Right ventricle myocardium superior (tissue), 1 donor: ENCODE results near the gene AKT3. TPM values are rescaled to one million over a fixed set of nuclear protein-coding genes. Genes with fewer than 3 reads are reported as not detected.

Experiments
- total RNA-seq: library from RNA; stranded (reverse); fragmentation: NEBNext Ultra II Directional; extraction: Animal tissue kit (Norgen Biotek cat#: 25700); gene quantifications from one replicate; pipeline ENCODE4 v1.2.1, GENCODE V29; 2021
- donor health status: DM: no; HTN: yes; CAD: no; lungs with severe emphysema.

The AKT3 gene
- total RNA-seq, 1 donor from 2014 or later, result 20.6 TPM

Other genes with a start within 250 kb of the AKT3 start
- 29.9 TPM for gene ZBTB18, start 201.0 kb upstream of the AKT3 start, total RNA-seq